ENCODE data around the gene CASKIN2. TPM values are rescaled to one million over a fixed set of nuclear protein-coding genes. Genes with fewer than 3 reads are reported as not detected.

CASKIN2 gene
- total RNA-seq, 1 donor from 2014 or later, result 3.9 TPM

DNA sequence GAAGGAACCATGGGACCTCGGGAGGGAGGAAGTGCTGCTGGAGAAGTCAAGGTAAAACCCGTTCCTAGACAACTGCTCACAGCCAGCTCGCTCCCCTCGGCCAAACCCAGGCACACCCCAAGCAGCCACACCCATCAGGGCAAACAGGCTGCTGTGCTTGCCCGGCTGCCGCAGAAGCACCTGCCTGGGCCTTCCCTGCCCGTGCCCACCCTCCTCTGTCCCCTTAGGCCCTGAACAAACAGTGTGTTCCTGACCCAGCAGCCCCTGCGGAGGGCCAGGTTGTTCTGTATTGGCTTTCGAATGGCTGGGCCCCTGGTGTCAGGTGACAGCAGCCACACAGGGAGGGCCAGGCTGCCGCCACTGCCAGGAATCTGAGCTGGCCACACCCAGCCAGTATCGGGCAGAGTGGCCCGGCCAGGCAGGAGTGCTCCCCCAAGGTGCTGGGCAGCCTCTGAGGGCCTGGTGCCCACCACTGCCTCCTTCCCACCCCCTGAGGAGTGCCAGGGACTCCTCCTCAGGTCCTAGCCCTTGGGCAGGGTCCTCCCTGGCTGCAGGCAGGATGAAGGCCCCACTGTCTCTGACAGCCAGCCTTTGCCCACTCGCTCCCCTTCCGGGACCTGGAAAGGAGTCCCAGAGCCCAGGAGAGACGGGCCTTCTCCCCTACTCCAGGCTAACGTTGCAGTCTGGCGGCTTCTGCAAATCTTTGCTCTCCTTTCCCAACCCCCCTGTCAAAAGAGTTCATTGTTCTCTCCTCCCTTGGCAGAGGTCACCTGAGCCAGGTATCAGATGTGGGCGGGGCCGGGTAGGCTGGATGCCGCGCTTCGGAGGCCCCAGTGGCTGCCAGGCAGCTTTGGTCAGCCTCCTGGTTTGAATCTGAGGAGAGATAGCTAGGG, 34.2 kb upstream of the CASKIN2 start:
- TF ChIP-seq, protein P1, sequence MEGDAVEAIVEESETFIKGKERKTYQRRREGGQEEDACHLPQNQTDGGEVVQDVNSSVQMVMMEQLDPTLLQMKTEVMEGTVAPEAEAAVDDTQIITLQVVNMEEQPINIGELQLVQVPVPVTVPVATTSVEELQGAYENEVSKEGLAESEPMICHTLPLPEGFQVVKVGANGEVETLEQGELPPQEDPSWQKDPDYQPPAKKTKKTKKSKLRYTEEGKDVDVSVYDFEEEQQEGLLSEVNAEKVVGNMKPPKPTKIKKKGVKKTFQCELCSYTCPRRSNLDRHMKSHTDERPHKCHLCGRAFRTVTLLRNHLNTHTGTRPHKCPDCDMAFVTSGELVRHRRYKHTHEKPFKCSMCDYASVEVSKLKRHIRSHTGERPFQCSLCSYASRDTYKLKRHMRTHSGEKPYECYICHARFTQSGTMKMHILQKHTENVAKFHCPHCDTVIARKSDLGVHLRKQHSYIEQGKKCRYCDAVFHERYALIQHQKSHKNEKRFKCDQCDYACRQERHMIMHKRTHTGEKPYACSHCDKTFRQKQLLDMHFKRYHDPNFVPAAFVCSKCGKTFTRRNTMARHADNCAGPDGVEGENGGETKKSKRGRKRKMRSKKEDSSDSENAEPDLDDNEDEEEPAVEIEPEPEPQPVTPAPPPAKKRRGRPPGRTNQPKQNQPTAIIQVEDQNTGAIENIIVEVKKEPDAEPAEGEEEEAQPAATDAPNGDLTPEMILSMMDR (IDR thresholded peaks at IDR 0.05; ENCODE audit: insufficient read depth, low read length, severe bottlenecking), result no peak
- H3K36me3 ChIP-seq (ENCODE audit: control insufficient read depth, insufficient read depth, low read length), result no peaks in the 10 kb centered on the region
- no peaks in the 10 kb centered on the region for H3K27me3 ChIP-seq (ENCODE audit: control insufficient read depth, insufficient read depth, low read length)
- H3K4me3 ChIP-seq (ENCODE audit: low read depth, low read length), result no peak overlapping the region
- DNase-seq (ENCODE audit: low read depth) (peak; percentile 42), FAIRE-seq (peak; percentile 7)

- Histone ChIP-seq H3K27me3 (ENCODE audit: control insufficient read depth, insufficient read depth, low read length) (no peaks in the 10 kb centered on the region), H3K4me3 (ENCODE audit: low read depth, low read length) (no peak overlapping the region), H3K36me3 (ENCODE audit: control insufficient read depth, insufficient read depth, low read length) (peaks cover 1% of the 10 kb centered on the region)
- TF ChIP-seq, protein P1 (IDR thresholded peaks at IDR 0.05; ENCODE audit: insufficient read depth, low read length, severe bottlenecking), result no peak
- DNase-seq (ENCODE audit: low read depth) (no peak), FAIRE-seq (no peak)
Measured at GRCh38 chr17:75548813-75549212, 33.5 kb upstream of the CASKIN2 start.

- DNase-seq (ENCODE audit: low read depth) (no peak), FAIRE-seq (peak; percentile 40)
- TF ChIP-seq, protein P1 (IDR thresholded peaks at IDR 0.05; ENCODE audit: insufficient read depth, low read length, severe bottlenecking), result no peak
- Histone ChIP-seq H3K4me3 (ENCODE audit: low read depth, low read length) (no peak overlapping the region), H3K27me3 (ENCODE audit: control insufficient read depth, insufficient read depth, low read length) (no peaks in the 10 kb centered on the region), H3K36me3 (ENCODE audit: control insufficient read depth, insufficient read depth, low read length) (peaks cover 1% of the 10 kb centered on the region)
Measured at GRCh38 chr17:75547091-75547490, 31.8 kb upstream of the CASKIN2 start.

GRCh38 chr17:75546181-75546580, 30.8 kb upstream of the CASKIN2 start:
- FAIRE-seq, result no peak

DNA sequence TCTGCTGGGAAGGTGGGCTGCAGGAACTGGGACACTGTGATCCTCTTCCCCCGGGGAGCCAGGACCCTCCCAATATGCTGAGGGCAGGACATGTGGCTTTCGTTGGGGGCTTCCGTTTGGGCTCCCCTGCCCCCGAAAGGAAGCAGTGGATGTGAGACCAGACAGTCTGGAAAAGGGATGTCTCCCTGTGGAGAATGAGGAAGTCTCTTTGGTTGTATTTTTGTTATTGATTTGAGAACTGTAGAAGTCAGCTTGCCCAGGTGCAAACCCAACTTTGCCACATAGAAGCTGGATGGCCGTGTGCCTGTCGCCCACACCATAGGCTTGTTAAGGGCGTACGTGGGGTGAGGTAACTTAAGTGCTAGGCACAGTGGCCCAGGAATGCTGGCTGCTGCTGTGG, 28.9 kb upstream of the CASKIN2 start:
- TF ChIP-seq, protein P1 (IDR thresholded peaks at IDR 0.05; ENCODE audit: insufficient read depth, low read length, severe bottlenecking), result no peak
- DNase-seq (ENCODE audit: low read depth), result no peak
- H3K27me3 ChIP-seq (ENCODE audit: control insufficient read depth, insufficient read depth, low read length), result no peaks in the 10 kb centered on the region
- no peak for FAIRE-seq
- peaks cover 1% of the 10 kb centered on the region for H3K36me3 ChIP-seq (ENCODE audit: control insufficient read depth, insufficient read depth, low read length)
- H3K4me3 ChIP-seq (ENCODE audit: low read depth, low read length), result no peak overlapping the region

More at GRCh38 chr17:75546181-75546580, 30.8 kb upstream of the CASKIN2 start:
- DNase-seq (ENCODE audit: low read depth), result no peak
- no peaks in the 10 kb centered on the region for H3K27me3 ChIP-seq (ENCODE audit: control insufficient read depth, insufficient read depth, low read length)
- TF ChIP-seq, protein P1 (IDR thresholded peaks at IDR 0.05; ENCODE audit: insufficient read depth, low read length, severe bottlenecking), result no peak
- no peak overlapping the region for H3K4me3 ChIP-seq (ENCODE audit: low read depth, low read length)
- peaks cover 1% of the 10 kb centered on the region for H3K36me3 ChIP-seq (ENCODE audit: control insufficient read depth, insufficient read depth, low read length)
